Transverse colon (tissue), 4 donors: Measurements from ENCODE around the gene CTNNBIP1. TPM values are rescaled to one million over a fixed set of nuclear protein-coding genes. Genes with fewer than 3 reads are reported as not detected.

Experiments used
- DNase-seq: peaks from one replicate; pipeline ENCODE4 v3.0.0-alpha.2; 2019
- H3K27ac ChIP-seq, 4 donors: fragments of 200-600 bp; sonication (generic); 2 replicates each; pipeline ENCODE4 v1.5.1; 2016 to 2018; ENCODE audit warnings: inconsistent platforms in 4 of 4
- H3K27me3 ChIP-seq: fragments of 200-600 bp; sonication (generic); 2 replicates; pipeline ENCODE4 v1.5.1; 2017; ENCODE audit warnings: inconsistent platforms
- H3K36me3 ChIP-seq, 4 donors: fragments of 200-600 bp; sonication (generic); 2 replicates each; pipeline ENCODE4 v1.5.1; 2017 to 2019; ENCODE audit warnings: inconsistent platforms in 4 of 4
- H3K4me1 ChIP-seq, 4 donors: fragments of 200-600 bp; sonication (generic); 2 replicates each; pipeline ENCODE4 v1.5.1; 2017 to 2020; ENCODE audit warnings: inconsistent platforms in 4 of 4
- H3K4me3 ChIP-seq, 4 donors: fragments of 200-600 bp; sonication (generic); 1 replicate in 1 of 4; 2 replicates in 3 of 4; pipeline versions ENCODE4 v1.5.1 to v1.6.1; 2017 to 2019; ENCODE audit warnings: inconsistent platforms in 4 of 4
- H3K9me3 ChIP-seq, 2 donors: fragments of 200-600 bp; sonication (generic); 2 replicates each; pipeline ENCODE4 v1.5.1; 2017 to 2019; ENCODE audit warnings: inconsistent platforms in 2 of 2
- EP300 ChIP-seq: sonication (generic); formaldehyde crosslinking; IDR thresholded peaks from one replicate; pipeline ENCODE4 v1.6.1; 2017; ENCODE audit warnings: antibody characterized with exemption, low read depth
- POLR2A ChIP-seq: fragments of 450-650 bp; IDR thresholded peaks from one replicate; pipeline ENCODE4 v1.6.1; 2016; ENCODE audit warnings: antibody characterized with exemption, mild to moderate bottlenecking, moderate library complexity
- POLR2AphosphoS5 ChIP-seq, 3 donors: sonication (generic); formaldehyde crosslinking; IDR thresholded peaks; one replicate each; pipeline ENCODE4 v1.6.1; 2016; ENCODE audit warnings: antibody characterized with exemption in 3 of 3
- WGBS, 2 donors: methylation state at CpG; one replicate each; pipeline ENCODE4 v1.1.5; 2018; ENCODE audit warnings: low coverage in 1 of 2; 5-methylcytosine and 5-hydroxymethylcytosine counted together
- in situ Hi-C, 4 donors: fragments of 200-750 bp; cut with MboI; loops; one replicate each; pipeline versions ENCODE4 v1.15.0 to v1.15.1; 2017; ENCODE audit warnings: low sequenced_read_pairs in 3 of 4, low pct_ligation_motif_present in 1 of 4, low pct_unique_long_range_greater_than_20kb in 1 of 4
- intact Hi-C: fragments of 100-400 bp; cut with DNase I; formaldehyde crosslinking; loops from one replicate; pipeline ENCODE4 v1.15.1; 2023; ENCODE audit warnings: low total_unique reads
- total RNA-seq, 4 donors: library from RNA; depleted of rRNA; stranded (reverse); fragments of >200 nt; gene quantifications; one replicate each; pipeline ENCODE4 v1.1.0, GENCODE V29; 2016
- TF ChIP-seq, protein P1 (sequence below), 5 experiments: fragments of 200-600 bp in 3 of 5; fragments of 450-650 bp in 2 of 5; sonication (generic) in 3 of 5; IDR thresholded peaks; 1 replicate in 2 of 5; 2 replicates in 3 of 5; pipeline ENCODE4 v1.5.1; 2016 to 2017; ENCODE audit warnings: antibody characterized with exemption in 5 of 5, inconsistent platforms in 3 of 5, mild to moderate bottlenecking in 2 of 5, moderate library complexity in 1 of 5

Gene CTNNBIP1
- total RNA-seq, 4 donors from 2014 or later = 7.9 to 24.4 (median 15.7) TPM

- no peak for TF ChIP-seq POLR2A
- TF ChIP-seq POLR2AphosphoS5 (IDR thresholded peaks at IDR 0.05) = no peak
- no peak for TF ChIP-seq EP300
- TF ChIP-seq, protein P1, sequence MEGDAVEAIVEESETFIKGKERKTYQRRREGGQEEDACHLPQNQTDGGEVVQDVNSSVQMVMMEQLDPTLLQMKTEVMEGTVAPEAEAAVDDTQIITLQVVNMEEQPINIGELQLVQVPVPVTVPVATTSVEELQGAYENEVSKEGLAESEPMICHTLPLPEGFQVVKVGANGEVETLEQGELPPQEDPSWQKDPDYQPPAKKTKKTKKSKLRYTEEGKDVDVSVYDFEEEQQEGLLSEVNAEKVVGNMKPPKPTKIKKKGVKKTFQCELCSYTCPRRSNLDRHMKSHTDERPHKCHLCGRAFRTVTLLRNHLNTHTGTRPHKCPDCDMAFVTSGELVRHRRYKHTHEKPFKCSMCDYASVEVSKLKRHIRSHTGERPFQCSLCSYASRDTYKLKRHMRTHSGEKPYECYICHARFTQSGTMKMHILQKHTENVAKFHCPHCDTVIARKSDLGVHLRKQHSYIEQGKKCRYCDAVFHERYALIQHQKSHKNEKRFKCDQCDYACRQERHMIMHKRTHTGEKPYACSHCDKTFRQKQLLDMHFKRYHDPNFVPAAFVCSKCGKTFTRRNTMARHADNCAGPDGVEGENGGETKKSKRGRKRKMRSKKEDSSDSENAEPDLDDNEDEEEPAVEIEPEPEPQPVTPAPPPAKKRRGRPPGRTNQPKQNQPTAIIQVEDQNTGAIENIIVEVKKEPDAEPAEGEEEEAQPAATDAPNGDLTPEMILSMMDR (IDR thresholded peaks at IDR 0.05) = no peak
- H3K36me3 ChIP-seq = no peaks in the 10 kb centered on the region
- intact Hi-C loops = no loop called here
Observed at GRCh38 chr1:9886092-9886742, 23.9 kb downstream of the CTNNBIP1 start.

DNA sequence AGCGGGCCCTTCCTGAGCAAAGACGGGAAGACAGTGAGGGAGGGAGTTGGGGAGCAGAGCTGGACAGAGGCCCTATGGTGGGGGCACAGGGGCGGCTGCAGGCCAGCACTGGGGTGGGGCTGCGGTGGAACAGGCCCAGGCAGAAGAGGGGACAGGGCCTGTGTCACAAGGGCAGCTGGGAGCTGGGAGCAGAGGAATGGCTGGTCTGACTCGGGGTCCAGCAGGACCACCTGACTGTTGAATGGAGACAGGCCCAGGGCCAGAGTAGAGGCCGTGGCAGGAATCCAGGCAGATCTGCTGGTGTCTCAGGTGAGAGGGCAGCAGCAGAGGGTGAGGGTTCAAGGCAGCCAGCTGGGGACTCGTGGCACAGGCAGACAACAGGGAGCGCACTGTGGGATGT lies 25.3 kb downstream of the CTNNBIP1 start:
- Histone ChIP-seq H3K36me3 (no peaks in the 10 kb centered on the region), H3K4me3 (no peak overlapping the region), H3K9me3 (no peaks in the 10 kb centered on the region), H3K27me3 (no peaks in the 10 kb centered on the region), H3K4me1 (peaks cover 0 to 6% (median under 1%) of the 10 kb centered on the region in 4 donors), H3K27ac (no peak overlapping the region)
- 83 to 92% methylated on average over 1 to 8 of the region's 8 CpGs for WGBS, 2 donors
- in situ Hi-C loops (no loop called here), intact Hi-C loops (no loop called here)
- no peak for TF ChIP-seq POLR2AphosphoS5 (IDR thresholded peaks at IDR 0.05)
- no peak for TF ChIP-seq EP300
- TF ChIP-seq POLR2A = no peak
- TF ChIP-seq, protein P1 (IDR thresholded peaks at IDR 0.05) = no peak
- no peak for DNase-seq

More at GRCh38 chr1:9886092-9886742, 23.9 kb downstream of the CTNNBIP1 start:
- no peak for DNase-seq
- 60 to 96% methylated on average over 1 to 17 of the region's 17 CpGs for WGBS, 2 donors
- no peak overlapping the region for H3K27ac ChIP-seq
- H3K27me3 ChIP-seq = no peaks in the 10 kb centered on the region
- H3K4me1 ChIP-seq = peaks cover 0 to 16% (median 12%) of the 10 kb centered on the region in 4 donors
- in situ Hi-C loops = no loop called here
- no peak overlapping the region for H3K4me3 ChIP-seq
- H3K9me3 ChIP-seq = no peaks in the 10 kb centered on the region

DNA sequence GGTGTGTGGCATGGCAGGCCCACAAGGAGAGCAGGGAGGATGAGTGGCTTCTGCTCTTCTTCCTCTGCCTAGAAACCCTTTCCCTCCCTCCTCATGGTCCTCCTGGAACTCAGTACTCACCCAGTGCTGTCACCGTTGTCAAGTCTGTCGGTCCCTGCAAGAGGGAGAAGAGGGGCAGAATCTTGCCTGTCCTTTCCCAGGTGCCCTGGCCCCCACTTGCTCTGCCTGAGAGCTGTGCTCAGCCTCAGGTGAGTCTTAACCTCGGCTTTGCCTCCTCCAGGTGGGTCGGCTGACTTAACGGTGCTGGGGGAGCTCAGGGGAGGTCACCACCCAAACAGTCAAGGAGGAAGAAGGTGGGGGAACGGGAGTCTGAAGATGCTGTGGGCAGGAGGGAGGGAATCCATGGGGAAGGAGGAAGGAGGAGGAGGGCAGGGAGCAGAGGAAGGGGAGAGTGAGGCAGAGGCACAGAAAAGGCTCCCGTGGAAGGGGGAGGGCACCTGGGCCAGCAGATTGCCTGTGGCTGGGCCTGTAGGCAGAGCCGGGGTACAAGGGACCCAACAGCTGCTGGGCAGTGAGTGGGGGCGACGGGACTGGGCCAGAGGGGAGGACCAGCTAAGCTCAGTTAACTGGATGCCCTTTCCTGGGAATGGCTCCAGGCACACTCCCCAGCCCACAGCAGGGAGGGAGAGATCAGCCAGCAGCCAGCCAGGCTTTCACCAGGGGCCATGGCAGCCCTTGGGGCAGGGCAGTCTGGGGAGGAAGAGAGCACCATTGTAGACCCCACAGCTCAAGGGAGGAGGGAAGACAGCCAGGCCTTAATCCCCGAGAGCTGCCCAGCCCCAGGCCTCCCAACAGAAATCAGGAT lies 26.3 kb downstream of the CTNNBIP1 start:
- Histone ChIP-seq H3K27me3 (no peaks in the 10 kb centered on the region), H3K27ac (no peak overlapping the region), H3K36me3 (no peaks in the 10 kb centered on the region), H3K9me3 (no peaks in the 10 kb centered on the region), H3K4me1 (peaks cover 0 to 3% (median 0%) of the 10 kb centered on the region in 4 donors), H3K4me3 (no peak overlapping the region)
- intact Hi-C loops (no loop called here), in situ Hi-C loops (no loop called here)
- DNase-seq = no peak
- TF ChIP-seq POLR2A = no peak
- no peak for TF ChIP-seq EP300
- no peak for TF ChIP-seq POLR2AphosphoS5 (IDR thresholded peaks at IDR 0.05)
- TF ChIP-seq, protein P1 (IDR thresholded peaks at IDR 0.05) = no peak
- WGBS, 2 donors = 83 to 87% methylated on average over 1 to 11 of the region's 11 CpGs

DNA sequence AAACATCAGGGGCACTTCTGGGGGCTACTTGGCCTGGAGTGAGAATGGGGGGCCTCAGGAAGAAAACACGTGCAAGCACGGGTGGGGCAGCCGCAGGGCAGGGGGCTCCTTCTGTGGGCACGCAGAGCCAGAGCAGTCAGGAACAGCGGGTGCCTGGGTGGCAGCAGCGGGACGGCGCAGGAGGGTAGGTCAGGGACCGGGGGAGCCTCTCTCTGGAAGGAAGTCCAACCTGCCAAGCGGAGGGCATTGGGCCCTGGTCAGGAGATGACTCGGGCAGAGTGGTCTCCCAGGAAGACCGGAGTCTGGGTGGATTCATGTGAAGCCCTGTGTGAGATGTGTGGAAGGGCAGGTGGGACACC lies 27.1 kb downstream of the CTNNBIP1 start:
- Histone ChIP-seq H3K4me1 (peaks cover 0 to 3% (median 0%) of the 10 kb centered on the region in 4 donors), H3K27ac (no peak overlapping the region), H3K36me3 (no peaks in the 10 kb centered on the region), H3K4me3 (no peak overlapping the region), H3K9me3 (no peaks in the 10 kb centered on the region), H3K27me3 (no peaks in the 10 kb centered on the region)
- WGBS, 2 donors = 96 to 100% methylated on average over 3 to 12 of the region's 12 CpGs
- in situ Hi-C loops (no loop called here), intact Hi-C loops (no loop called here)
- no peak for DNase-seq
- TF ChIP-seq POLR2AphosphoS5 (IDR thresholded peaks at IDR 0.05) (no peak), EP300 (no peak), POLR2A (no peak)
- TF ChIP-seq, protein P1 (IDR thresholded peaks at IDR 0.05) = no peak
